Measurements from ENCODE around the gene ACADVL.

Gene ACADVL

DNA sequence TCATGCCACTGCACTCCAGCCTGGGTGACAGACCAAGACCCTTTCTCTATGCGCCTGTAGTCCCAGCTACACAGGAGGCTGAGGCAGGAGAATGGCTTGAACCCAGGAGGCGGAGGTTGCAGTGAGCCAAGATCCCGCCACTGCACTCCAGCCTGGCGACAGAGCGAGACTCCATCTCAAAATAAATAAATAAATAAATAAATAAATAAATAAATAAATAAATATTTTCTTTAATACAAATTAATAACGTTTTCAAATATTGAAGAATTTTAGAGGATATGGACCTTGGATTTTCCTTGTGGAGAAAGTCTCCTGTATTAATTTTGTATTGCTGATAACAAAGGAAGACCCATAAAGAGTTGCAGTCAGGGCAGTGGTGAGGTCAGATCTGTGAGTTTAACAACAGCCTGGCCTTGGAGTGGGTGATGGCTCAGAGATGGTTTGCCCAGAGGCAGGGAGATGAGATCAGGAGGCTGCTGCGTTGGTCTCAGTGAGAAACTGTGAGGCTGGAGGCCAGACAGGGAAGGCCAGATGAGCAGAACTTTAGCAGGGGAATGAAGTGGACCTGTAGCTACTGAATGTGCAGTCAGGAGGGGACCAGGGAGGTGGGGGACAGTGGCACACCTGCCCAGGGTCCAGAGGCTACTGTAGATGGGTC is 36.2 kb upstream of the ACADVL start:
- no peaks in the 10 kb centered on the region for H3K9me3 Mint-ChIP-seq
- ATAC-seq, result no peak
- peaks cover 6% of the 10 kb centered on the region for H3K4me1 Mint-ChIP-seq
- H3K4me3 Mint-ChIP-seq, result no peak overlapping the region
- no peaks in the 10 kb centered on the region for H3K36me3 Mint-ChIP-seq
- peak overlapping the region; percentile 27 for H3K27ac Mint-ChIP-seq
- no peak for DNase-seq (ENCODE audit: low spot score in 2 of 2)

DNA sequence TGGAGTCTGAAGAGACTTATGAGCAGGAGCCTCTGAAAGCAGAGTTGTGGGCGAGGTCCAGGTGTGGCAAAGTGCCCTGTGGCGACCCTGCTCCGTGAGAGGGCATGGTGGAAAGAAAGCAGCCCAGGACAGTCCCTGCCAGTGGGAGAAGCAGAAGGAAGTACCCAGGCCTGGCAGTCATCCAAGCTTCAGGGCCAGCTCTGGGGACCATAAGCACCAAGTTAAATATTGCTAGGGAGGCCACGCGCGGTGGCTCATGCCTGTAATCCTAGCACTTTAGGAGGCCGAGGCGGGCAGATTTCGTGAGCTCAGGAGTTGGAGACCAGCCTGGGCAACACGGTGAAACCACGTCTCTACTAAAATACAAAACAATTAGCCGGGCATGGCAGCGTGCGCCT is 35.6 kb upstream of the ACADVL start:
- peak overlapping the region; percentile 27 for H3K27ac Mint-ChIP-seq
- no peaks in the 10 kb centered on the region for H3K36me3 Mint-ChIP-seq
- DNase-seq (ENCODE audit: low spot score in 2 of 2) (no peak), ATAC-seq (no peak)
- H3K4me3 Mint-ChIP-seq, result no peak overlapping the region
- peaks cover 6% of the 10 kb centered on the region for H3K4me1 Mint-ChIP-seq
- H3K9me3 Mint-ChIP-seq, result no peaks in the 10 kb centered on the region

- H3K36me3 Mint-ChIP-seq, result no peaks in the 10 kb centered on the region
- no peaks in the 10 kb centered on the region for H3K9me3 Mint-ChIP-seq
- ATAC-seq (no peak), DNase-seq (ENCODE audit: low spot score in 2 of 2) (no peak)
- H3K4me3 Mint-ChIP-seq, result no peak overlapping the region
- H3K4me1 Mint-ChIP-seq, result peaks cover 6% of the 10 kb centered on the region
- H3K27ac Mint-ChIP-seq, result no peak overlapping the region
Observed at GRCh38 chr17:7184647-7185046, 35.1 kb upstream of the ACADVL start.

DNA sequence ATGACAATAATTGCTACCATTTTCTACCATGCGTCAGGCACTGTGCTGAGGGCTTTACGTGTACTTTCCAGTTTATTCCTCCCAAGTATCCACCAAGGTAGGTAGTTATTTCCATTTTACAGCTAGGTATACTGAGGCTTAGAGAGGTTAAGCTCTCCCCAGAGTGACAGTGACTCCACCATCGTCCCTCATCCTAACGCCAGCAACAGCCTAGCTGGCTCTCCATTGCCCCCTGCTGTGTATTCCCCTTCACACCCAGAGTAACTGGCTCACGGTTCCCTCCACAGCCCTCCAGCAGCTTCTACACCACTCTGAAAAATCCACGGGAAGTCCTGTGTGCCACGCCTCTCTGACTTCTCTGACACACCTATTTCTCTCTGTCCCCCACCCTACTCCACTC is 33.5 kb upstream of the ACADVL start:
- Mint-ChIP-seq H3K4me3 (no peak overlapping the region), H3K9me3 (no peaks in the 10 kb centered on the region), H3K36me3 (no peaks in the 10 kb centered on the region), H3K27ac (peak overlapping the region; percentile 15), H3K4me1 (peaks cover 6% of the 10 kb centered on the region)
- DNase-seq (ENCODE audit: low spot score in 2 of 2), result no peak
- ATAC-seq, result peak; percentile 50

DNA sequence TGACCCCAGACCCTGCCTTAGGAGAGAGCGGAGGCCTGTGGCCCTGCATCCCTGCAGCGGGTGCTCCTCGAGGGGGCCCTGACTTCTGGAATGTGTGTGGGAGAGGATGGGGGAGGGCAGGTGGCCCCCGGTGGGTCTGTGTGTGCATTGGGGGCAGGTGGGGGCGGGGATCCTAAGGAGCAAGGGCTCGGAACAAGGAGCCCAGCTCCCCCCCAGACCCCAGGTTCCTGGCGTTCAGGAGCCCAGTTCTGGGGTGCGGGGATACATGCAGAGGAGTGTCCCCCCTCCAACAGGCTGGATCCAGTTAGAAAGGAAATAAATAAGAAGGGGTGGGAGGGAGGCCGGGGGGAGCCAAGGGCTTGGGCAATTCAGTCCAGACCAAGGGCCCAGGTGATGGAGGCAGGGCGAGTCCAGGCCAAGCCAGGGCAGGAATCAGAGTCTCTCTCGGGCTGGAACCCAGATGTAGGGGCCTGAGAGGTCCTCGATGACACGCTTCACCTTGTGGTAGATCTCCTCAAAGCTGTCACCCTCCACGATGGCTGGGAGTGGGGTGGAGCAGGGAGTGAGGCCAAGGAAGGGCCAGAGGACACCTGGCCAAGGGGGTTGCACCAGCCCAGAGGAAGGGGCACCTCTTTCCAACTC is 29.3 kb upstream of the ACADVL start:
- Mint-ChIP-seq H3K9me3 (no peaks in the 10 kb centered on the region), H3K4me1 (peaks cover 16% of the 10 kb centered on the region), H3K4me3 (no peak overlapping the region), H3K36me3 (no peaks in the 10 kb centered on the region), H3K27ac (no peak overlapping the region)
- DNase-seq (ENCODE audit: low spot score in 2 of 2), result no peak
- no peak for ATAC-seq

- Mint-ChIP-seq H3K9me3 (no peaks in the 10 kb centered on the region), H3K36me3 (no peaks in the 10 kb centered on the region), H3K4me3 (no peak overlapping the region), H3K4me1 (peaks cover 16% of the 10 kb centered on the region), H3K27ac (no peak overlapping the region)
- DNase-seq (ENCODE audit: low spot score in 2 of 2) (no peak), ATAC-seq (no peak)
Observed at GRCh38 chr17:7191069-7191468, 28.7 kb upstream of the ACADVL start.

- ATAC-seq (no peak), DNase-seq (ENCODE audit: low spot score in 2 of 2) (no peak)
- no peaks in the 10 kb centered on the region for H3K36me3 Mint-ChIP-seq
- H3K9me3 Mint-ChIP-seq, result no peaks in the 10 kb centered on the region
- H3K4me3 Mint-ChIP-seq, result no peak overlapping the region
- peaks cover 11% of the 10 kb centered on the region for H3K4me1 Mint-ChIP-seq
- no peak overlapping the region for H3K27ac Mint-ChIP-seq
Observed at GRCh38 chr17:7191571-7192270, 28.0 kb upstream of the ACADVL start.

GRCh38 chr17:7192271-7192937 is 27.3 kb upstream of the ACADVL start:
- ATAC-seq, result no peak
- no peak overlapping the region for H3K4me3 Mint-ChIP-seq
- no peak for DNase-seq (ENCODE audit: low spot score in 2 of 2)
- no peak overlapping the region for H3K27ac Mint-ChIP-seq
- peaks cover 9% of the 10 kb centered on the region for H3K4me1 Mint-ChIP-seq
- H3K9me3 Mint-ChIP-seq, result no peaks in the 10 kb centered on the region
- H3K36me3 Mint-ChIP-seq, result no peaks in the 10 kb centered on the region

GRCh38 chr17:7195971-7196370 is 23.8 kb upstream of the ACADVL start:
- H3K36me3 Mint-ChIP-seq, result no peaks in the 10 kb centered on the region
- no peak overlapping the region for H3K4me3 Mint-ChIP-seq
- no peaks in the 10 kb centered on the region for H3K9me3 Mint-ChIP-seq
- ATAC-seq (no peak), DNase-seq (ENCODE audit: low spot score in 2 of 2) (no peak)
- peaks cover 9% of the 10 kb centered on the region for H3K4me1 Mint-ChIP-seq
- H3K27ac Mint-ChIP-seq, result no peak overlapping the region

DNA sequence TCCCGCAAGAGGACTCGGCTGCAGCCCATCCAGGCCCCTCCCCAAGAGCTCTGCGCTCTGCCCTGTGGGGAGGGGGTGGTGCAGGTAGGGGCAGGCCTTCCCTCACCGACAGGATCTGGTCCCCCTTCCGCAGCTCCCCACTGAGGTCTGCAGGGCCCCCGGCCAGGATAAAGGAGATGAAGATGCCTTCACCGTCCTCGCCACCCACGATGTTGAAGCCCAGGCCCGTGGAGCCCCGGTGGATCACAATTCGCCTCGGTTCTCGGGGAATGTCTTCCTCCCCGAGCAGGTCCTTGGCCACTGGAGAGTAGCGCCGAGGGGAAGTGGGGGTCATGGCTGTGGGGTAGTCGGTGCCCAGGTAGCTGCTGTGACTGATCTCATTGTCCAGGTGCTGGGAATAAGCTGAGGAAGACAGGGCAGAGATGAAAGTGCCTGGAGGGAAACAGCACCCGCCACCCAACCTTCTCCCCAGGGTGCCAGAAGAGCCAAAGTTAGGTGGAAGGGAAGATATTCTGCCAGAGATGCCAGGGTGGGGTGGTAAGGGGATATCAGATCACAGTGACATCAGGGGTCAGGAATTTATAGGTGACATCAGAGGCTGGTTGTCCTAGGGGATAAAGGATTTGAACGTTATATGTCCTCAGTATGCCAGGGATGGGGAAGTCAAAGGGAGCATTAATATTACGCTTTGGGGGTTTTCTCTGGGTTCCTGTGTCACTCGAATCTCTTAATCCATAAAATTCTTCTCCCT is 22.9 kb upstream of the ACADVL start:
- no peak overlapping the region for H3K27ac Mint-ChIP-seq
- DNase-seq (ENCODE audit: low spot score in 2 of 2), result no peak
- H3K9me3 Mint-ChIP-seq, result no peaks in the 10 kb centered on the region
- H3K4me3 Mint-ChIP-seq, result no peak overlapping the region
- H3K36me3 Mint-ChIP-seq, result no peaks in the 10 kb centered on the region
- no peak for ATAC-seq
- peaks cover 5% of the 10 kb centered on the region for H3K4me1 Mint-ChIP-seq

- H3K36me3 Mint-ChIP-seq, result peaks cover 11% of the 10 kb centered on the region
- H3K9me3 Mint-ChIP-seq, result no peaks in the 10 kb centered on the region
- H3K4me1 Mint-ChIP-seq, result peaks cover 35% of the 10 kb centered on the region
- peak overlapping the region; percentile 89 for H3K4me3 Mint-ChIP-seq
- H3K27ac Mint-ChIP-seq, result peak overlapping the region; percentile 98
- no peak for ATAC-seq
- no peak for DNase-seq (ENCODE audit: low spot score in 2 of 2)
Observed at GRCh38 chr17:7203391-7203790, 16.3 kb upstream of the ACADVL start.

GRCh38 chr17:7204336-7204735 is 15.4 kb upstream of the ACADVL start:
- ATAC-seq, result peak; percentile 3

DNA sequence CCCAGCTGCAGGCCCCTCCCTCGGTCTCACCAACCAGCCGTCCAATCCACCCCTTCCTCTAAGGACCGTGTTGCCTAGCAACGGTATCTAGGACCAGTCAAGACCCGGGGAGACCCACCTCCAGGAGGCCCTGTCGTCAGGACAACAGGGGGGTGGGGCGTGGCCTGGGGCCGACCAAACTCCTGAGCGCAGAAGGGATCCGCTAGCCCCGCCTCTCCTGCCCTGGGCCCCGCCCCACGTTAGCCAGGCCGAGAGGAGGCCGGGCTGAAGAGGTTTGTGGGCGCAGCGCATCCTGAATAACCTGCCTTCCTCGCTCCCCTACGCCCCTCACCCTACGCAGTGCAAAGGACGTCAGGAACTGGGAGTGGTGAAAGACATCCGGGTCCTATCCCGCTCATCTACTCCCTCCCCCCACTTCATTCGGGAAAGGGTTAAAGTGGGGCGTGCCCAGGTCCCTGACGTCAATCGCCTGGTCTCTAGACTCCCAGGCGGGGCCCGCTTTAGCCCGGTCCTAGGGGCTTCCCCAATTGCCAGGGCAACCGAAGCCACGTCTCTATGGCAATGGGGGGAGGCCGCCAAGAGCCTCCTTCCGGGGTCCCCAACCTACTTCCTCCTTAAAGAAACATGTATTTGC is 14.8 kb upstream of the ACADVL start:
- peaks cover 35% of the 10 kb centered on the region for H3K4me1 Mint-ChIP-seq
- no peaks in the 10 kb centered on the region for H3K9me3 Mint-ChIP-seq
- DNase-seq (ENCODE audit: low spot score in 2 of 2) (peak; percentile 82 to 97), ATAC-seq (peak; percentile 90)
- peak overlapping the region; percentile 98 for H3K27ac Mint-ChIP-seq
- H3K4me3 Mint-ChIP-seq, result peak overlapping the region; percentile 89
- peaks cover 11% of the 10 kb centered on the region for H3K36me3 Mint-ChIP-seq

More at GRCh38 chr17:7204336-7204735, 15.4 kb upstream of the ACADVL start:
- DNase-seq (ENCODE audit: low spot score in 2 of 2), result no peak
- H3K27ac Mint-ChIP-seq, result peak overlapping the region; percentile 98
- H3K36me3 Mint-ChIP-seq, result peaks cover 11% of the 10 kb centered on the region
- H3K4me3 Mint-ChIP-seq, result peak overlapping the region; percentile 89
- peaks cover 35% of the 10 kb centered on the region for H3K4me1 Mint-ChIP-seq
- H3K9me3 Mint-ChIP-seq, result no peaks in the 10 kb centered on the region

- H3K4me3 Mint-ChIP-seq, result peak overlapping the region; percentile 89
- peaks cover 35% of the 10 kb centered on the region for H3K4me1 Mint-ChIP-seq
- DNase-seq (ENCODE audit: low spot score in 2 of 2) (no peak), ATAC-seq (no peak)
- H3K36me3 Mint-ChIP-seq, result peaks cover 11% of the 10 kb centered on the region
- H3K27ac Mint-ChIP-seq, result peak overlapping the region; percentile 98
- no peaks in the 10 kb centered on the region for H3K9me3 Mint-ChIP-seq
Observed at GRCh38 chr17:7205561-7205960, 14.2 kb upstream of the ACADVL start.

Data from stimulated activated effector memory CD8-positive, alpha-beta T cell treated with anti-CD3 and anti-CD28 coated beads, Interleukin-12 subunit alpha, Interleukin-12 subunit beta, amount 100 ng/mL, for 72 hours (primary cell).